A549 (cell line): Measurements from ENCODE around the gene PIK3R1.

Source experiments
- CHD2 ChIP-seq: fragments of 150-350 bp; IDR thresholded peaks from 2 replicates; pipeline ENCODE4 v1.6.1; 2014; ENCODE audit warnings: low read length; ENCODE audit not compliant: partially characterized antibody
- CTCF ChIP-seq: fragments of >200 bp; sonication (Bioruptor Twin); formaldehyde crosslinking; IDR thresholded peaks from 3 replicates; pipeline ENCODE4 v1.5.1; 2016
- ELK1 ChIP-seq: fragments of 150-350 bp; IDR thresholded peaks from 2 replicates; pipeline ENCODE4 v1.6.1; 2014; ENCODE audit warnings: low read depth, mild to moderate bottlenecking, low read length
- JUN ChIP-seq, 2 experiments: fragments of >200 bp; sonication (Bioruptor Twin); formaldehyde crosslinking; IDR thresholded peaks; 2 replicates in 1 of 2; 3 replicates in 1 of 2; pipeline ENCODE4 v1.6.1; 2016 to 2017
- POLR2A ChIP-seq: IDR thresholded peaks from 2 replicates; pipeline ENCODE4 v1.6.1; 2012; ENCODE audit warnings: mild to moderate bottlenecking, low read length
- RNF2 ChIP-seq: fragments of 200-600 bp; sonication (generic); IDR thresholded peaks from 2 replicates; pipeline ENCODE4 v1.6.1; 2016; ENCODE audit warnings: low read depth, mild to moderate bottlenecking, antibody characterized with exemption, moderate library complexity, borderline replicate concordance
- SMC3 ChIP-seq: fragments of >200 bp; sonication (Bioruptor Twin); formaldehyde crosslinking; IDR thresholded peaks from 3 replicates; pipeline ENCODE4 v1.6.1; 2018; ENCODE audit warnings: inconsistent platforms
- SREBF2 ChIP-seq: fragments of 450-650 bp; IDR thresholded peaks from 2 replicates; pipeline ENCODE4 v1.6.1; 2014; ENCODE audit warnings: mild to moderate bottlenecking, moderate library complexity
- TF ChIP-seq, protein P1 (sequence below): fragments of 450-650 bp; IDR thresholded peaks from 2 replicates; pipeline ENCODE4 v1.6.1; 2014; ENCODE audit warnings: antibody characterized with exemption

GRCh38 chr5:68332080-68332451, 116.5 kb downstream of the PIK3R1 start:
- TF ChIP-seq, protein P1, sequence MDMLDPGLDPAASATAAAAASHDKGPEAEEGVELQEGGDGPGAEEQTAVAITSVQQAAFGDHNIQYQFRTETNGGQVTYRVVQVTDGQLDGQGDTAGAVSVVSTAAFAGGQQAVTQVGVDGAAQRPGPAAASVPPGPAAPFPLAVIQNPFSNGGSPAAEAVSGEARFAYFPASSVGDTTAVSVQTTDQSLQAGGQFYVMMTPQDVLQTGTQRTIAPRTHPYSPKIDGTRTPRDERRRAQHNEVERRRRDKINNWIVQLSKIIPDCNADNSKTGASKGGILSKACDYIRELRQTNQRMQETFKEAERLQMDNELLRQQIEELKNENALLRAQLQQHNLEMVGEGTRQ = no peak
- no peak for TF ChIP-seq ELK1
- TF ChIP-seq RNF2 = no peak
- no peak for TF ChIP-seq CTCF
- no peak for TF ChIP-seq JUN (IDR thresholded peaks at IDR 0.05)
- no peak for TF ChIP-seq POLR2A
- no peak for TF ChIP-seq CHD2
- no peak for TF ChIP-seq SREBF2
- TF ChIP-seq SMC3 = no peak
